Fibroblast of pulmonary artery (primary cell): ENCODE measurements around the gene HOXB7.

Experiments used
- DNase-seq: peaks from one replicate; pipeline ENCODE4 v3.0.0-alpha.2; 2010; ENCODE audit warnings: low read depth
- H3K4me3 ChIP-seq: replicated peaks from 2 replicates; pipeline ENCODE4 v1.5.1; 2011; ENCODE audit warnings: low read depth, mild to moderate bottlenecking, control low read depth, low read length, moderate library complexity
- TF ChIP-seq, protein P1 (sequence below): IDR thresholded peaks from 2 replicates; pipeline ENCODE4 v1.5.1; 2011; ENCODE audit warnings: mild to moderate bottlenecking, control low read depth, low read length, inconsistent platforms; ENCODE audit errors: missing control alignments

The HOXB7 gene

DNA sequence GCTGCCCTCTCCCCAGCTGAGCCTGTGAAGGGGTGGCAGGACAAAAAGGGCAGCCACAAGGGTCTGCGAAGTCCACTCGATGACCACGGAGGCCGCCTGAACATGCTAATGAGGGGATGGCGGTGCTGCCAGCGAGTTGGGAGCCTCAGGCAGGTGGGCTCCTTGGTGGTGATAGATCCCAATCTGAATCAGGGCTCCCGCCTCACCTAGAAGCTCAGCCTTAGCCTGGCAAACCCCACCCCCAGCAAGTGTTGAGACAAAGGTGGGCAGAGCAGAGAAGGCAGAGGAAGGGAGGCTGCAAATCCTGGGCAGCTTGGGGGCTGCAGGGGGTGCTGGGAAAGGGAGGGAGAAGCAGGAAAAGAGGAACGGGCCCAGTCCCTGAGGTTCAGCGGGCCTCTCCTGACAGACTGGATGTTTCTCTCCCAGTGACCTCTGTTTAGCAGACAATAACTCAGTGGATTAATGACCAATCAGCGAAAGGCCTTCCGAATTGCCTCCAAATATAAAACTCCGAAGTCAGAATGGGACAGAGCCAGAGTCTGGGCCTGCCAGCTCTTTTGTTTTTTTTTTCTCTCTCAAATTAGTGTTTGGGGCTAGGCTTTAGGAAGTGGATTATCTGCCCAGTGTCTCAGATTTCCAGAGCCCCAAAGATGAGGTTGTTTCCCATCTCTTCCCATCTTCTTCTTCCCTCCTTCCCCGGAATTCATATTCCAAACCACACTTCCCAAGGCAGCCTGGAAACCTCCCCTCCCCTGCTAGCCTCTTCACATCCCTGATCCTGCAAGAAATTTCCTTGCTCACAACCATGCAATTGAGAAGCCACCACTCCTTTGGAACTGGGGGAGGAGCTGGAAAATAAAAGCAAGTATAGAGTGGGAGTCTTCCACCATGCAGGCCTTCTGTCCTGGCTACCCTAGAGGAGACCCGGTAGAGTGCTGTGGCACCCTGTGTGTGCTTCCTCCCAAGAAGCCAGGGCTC lies 50.7 kb downstream of the HOXB7 start:
- no peak overlapping the region for H3K4me3 ChIP-seq
- DNase-seq, result no peak
- TF ChIP-seq, protein P1, sequence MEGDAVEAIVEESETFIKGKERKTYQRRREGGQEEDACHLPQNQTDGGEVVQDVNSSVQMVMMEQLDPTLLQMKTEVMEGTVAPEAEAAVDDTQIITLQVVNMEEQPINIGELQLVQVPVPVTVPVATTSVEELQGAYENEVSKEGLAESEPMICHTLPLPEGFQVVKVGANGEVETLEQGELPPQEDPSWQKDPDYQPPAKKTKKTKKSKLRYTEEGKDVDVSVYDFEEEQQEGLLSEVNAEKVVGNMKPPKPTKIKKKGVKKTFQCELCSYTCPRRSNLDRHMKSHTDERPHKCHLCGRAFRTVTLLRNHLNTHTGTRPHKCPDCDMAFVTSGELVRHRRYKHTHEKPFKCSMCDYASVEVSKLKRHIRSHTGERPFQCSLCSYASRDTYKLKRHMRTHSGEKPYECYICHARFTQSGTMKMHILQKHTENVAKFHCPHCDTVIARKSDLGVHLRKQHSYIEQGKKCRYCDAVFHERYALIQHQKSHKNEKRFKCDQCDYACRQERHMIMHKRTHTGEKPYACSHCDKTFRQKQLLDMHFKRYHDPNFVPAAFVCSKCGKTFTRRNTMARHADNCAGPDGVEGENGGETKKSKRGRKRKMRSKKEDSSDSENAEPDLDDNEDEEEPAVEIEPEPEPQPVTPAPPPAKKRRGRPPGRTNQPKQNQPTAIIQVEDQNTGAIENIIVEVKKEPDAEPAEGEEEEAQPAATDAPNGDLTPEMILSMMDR, result no peak

DNA sequence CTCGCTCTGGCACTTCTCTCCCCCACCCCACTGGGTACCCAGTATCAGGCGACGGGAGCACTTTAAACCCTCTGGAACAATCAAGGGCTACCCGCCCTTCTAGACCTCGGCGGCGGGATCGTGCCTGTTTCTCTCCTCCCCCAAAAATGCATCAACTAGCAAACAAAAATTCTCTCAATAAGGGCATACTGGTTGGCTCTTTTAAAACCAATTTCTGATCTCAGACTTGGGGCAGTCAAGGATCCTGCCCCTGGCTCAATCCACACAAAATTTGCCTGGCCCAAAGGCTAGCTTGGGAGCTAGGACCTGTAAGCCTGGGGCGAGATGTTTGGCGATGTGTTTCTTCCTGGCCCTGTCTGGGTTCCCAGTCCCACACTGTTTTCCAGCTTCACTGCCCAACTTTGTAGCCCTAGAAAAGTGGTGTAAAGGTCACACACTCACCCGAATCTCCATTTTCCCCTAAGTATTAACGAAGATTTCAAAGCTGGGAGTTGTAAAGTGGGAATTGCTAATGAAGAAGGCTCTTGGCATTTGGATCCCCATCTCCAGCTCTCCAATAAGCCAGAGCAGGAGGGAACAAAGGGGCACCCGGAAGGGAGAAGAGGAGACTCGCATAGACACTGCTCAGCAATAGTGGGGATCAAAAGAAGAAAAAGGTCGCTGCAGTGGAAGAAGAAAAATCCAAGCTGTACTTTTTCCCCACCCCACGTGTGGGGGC lies 51.5 kb downstream of the HOXB7 start:
- H3K4me3 ChIP-seq, result no peak overlapping the region
- TF ChIP-seq, protein P1, result no peak
- no peak for DNase-seq

DNA sequence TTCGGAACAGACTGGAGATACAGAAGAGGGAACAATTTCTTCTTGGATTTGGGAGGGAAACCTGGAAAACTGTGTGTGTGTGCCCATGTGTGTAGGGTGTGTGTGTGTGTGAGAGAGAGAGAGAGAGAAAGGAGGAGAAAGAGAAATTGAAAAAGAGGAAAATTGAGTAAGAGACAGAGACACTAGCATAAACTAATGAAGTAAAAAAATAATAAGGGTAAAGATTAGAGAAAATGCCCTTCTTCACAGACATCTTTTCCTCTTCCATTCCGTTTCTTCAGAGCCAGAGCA lies 52.0 kb downstream of the HOXB7 start:
- DNase-seq, result no peak
- no peak overlapping the region for H3K4me3 ChIP-seq
- TF ChIP-seq, protein P1, result no peak

DNA sequence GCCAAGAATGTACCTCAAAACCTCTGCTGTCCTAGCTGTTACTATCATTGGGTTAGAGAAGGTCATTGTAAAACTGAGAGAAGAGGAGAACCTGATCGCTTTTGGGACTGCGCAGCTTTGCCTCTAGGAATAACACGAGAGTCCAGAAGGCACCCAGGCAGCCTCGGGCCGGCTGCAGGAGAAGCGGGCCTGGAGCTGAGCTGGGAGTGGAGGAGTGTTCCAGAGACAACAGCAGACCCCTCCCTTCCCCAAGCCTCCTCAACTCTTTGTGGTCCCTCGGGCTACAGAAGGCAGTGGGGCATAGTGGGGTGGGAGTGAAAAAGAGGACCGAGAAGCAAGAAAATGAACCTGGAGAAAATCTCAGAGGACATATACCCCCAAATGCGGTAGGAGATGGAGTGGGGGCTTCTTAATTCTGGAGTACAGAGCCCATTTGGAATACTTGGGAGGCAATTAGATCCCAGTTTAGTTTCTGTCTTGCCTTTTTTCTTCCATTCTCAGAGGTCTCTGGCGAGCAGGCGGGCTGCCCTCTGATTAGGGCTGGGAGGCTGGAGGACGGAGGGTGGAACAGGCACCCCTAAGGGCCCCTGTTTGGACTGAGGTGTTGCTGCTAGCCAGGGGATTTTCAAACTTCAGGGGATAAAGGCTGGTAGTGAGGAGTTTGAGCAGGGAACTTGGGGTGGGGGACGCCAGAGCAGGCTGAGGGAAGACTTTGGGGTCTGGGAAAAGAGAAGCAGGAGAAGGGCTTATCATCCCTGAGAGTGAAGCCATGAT lies 52.6 kb downstream of the HOXB7 start:
- TF ChIP-seq, protein P1, result no peak
- DNase-seq, result no peak
- H3K4me3 ChIP-seq, result no peak overlapping the region
